ENCODE data around the gene MAPT.
"Not testable (repeated sequence)": the region's sequence is repeated elsewhere in the genome, so short reads cannot be mapped to it uniquely, and the experiment has no call there.

MAPT gene

GRCh38 chr17:45902892-45903346, 8.6 kb downstream of the MAPT start:
- DNase-seq, result no peak

- no peak for DNase-seq
Observed at GRCh38 chr17:45904866-45905265, 10.5 kb downstream of the MAPT start.

DNA sequence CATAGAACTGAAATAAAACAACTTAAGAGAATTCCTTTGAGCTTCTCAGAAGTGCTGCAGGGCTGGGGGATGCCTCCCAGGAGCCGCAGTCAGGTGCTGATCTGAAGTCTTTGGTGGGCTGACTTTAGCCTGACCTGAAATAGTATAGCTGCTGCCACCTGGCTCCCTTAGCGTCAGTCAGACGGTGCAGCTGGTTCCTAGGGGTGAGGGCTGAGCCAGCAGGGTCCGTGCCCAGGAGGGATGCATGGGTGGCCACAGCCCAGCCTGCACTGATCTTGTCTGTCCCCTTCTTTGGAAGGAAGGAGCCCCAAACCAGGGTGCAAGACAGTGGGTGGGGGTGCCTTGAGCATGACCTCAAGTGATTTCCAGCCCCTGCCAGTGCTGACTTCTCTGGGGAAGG, 11.5 kb downstream of the MAPT start:
- no peak for DNase-seq

- DNase-seq, result no peak
Observed at GRCh38 chr17:45906237-45906636, 11.9 kb downstream of the MAPT start.

DNA sequence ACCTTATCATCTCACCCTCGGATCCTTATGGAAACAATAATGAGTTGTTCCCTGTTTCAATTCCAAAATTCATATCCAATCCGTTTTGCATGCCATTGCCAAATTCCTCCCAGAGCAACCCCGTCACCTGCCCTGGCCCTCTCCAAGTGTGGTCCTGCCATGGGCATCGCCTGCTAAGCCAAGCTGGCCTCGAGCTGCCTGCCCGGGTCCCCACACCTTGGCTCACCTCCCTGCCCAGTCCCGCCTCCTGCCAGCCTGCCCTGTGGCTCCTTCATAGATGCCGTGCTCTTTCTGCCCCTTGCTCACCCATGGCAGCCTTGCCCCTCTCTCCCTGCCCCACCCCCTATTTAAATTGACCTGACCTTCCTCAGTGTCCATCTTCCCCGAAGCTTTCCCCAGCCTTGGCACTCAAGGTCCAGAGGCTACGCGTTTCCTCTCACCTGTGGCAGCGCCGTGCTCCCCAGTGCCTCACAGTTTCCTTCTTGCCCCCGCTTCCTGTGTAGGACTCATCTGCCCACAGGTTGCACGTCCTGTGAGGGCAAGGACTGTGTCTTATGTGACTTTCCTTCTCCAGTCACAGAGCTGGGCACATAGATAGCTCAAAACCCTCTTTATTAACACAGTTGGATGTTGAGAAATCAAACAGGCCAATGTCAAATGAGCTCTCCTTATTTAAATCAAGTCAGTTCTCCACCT, 12.7 kb downstream of the MAPT start:
- no peak for DNase-seq

DNA sequence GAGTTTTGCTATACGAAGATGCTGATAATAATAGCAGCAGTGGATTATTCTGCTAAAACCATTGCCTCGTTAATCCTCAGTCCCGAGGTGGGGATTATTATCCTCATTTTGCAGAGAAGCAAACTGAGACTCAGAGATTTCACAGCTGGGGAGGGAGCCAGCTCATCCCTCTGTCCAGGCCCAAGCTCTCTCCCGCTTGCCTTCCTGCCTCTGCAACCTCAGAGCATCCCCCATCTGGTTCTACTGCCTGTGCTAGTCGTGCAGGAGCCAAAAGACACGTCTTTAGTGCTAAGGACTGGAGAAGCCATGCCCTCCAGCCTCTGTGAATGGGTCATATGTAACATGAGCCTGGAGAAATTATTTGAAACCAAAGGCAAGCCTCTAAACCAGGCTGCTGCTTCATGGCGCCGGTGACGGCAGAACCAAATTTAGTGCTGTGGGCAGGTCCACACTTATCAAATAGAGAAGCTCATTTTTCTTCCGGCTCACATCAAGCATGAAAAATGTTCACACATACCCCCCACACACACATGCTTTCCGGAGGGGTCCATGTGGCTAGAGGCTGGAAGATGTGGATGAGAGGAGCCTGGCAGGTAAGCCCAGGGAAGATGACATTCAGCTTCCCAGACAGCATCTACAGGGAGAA, 13.5 kb downstream of the MAPT start:
- DNase-seq, result no peak

DNA sequence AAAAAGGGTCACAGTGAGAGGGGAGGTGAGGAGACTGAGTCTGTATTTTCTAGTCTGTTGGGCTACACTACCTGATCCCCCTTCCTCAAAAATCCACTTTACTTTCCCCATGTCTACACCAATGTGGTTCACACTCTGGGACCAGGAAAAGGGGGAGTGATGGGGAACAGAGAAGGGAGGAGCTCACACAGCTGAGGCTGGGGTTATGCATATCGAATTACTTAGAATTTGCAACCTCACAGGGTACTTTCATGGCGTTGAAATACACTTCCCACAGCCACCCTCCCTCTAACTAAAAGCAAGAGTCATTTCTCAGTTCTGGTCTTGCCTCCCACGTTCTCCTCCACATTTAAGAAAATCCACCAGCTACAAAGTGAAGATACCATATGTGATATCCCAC, 14.1 kb downstream of the MAPT start:
- no peak for DNase-seq

GRCh38 chr17:45908935-45909334, 14.6 kb downstream of the MAPT start:
- no peak for DNase-seq

- DNase-seq, result no peak
Observed at GRCh38 chr17:45910667-45911066, 16.3 kb downstream of the MAPT start.

DNA sequence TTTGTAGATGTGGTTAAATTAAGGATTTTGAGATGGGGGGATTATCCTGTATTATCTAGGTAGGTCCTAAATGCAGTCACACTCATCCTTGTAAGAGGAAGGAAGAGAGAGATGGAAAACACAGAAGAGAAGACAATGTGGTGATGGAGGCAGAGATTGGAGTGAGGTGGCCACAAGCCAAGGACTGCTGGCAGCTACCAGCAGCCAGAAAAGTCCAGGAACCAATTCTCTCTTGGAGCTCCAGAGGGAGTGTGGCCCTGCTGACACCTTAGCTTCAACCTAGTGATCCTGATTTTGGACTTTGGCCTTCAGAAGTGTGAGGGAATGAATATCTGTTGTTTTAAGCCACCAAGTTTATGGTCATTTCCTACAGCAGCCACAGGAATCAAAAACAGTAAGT, 18.0 kb downstream of the MAPT start:
- DNase-seq, result no peak

- DNase-seq, result not testable (repeated sequence)
Observed at GRCh38 chr17:45913030-45913429, 18.7 kb downstream of the MAPT start.

DNA sequence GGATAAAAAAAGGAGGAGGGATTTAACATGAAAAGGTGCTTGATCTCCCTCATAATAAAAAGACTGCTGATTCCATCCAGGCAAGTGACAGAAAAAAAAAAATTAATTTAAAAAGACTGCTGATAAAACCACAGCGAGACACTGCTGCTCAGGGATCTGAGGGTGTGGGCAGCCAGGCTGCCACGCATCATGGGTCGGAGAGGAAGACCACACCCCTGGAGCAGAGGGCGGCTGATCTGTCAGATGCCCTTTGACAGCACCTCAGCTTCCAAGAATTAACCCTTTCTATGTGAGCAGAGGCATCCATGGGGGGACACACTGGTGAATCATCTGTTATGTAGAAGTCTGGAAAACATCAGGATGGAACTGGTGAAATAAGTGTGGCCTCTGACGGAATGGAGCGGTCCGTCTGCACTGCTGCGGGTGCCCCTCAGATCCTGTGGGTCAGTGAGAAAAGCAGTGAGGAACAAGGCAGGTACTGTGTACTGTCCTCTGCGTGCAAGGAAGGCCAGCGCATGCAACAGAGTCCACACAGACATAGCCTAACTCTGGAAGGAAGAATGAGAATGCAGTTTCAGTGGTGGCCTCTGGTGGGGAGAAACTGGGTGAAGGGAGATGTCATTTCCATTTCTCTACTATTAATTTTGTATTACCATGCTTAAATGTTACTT, 19.8 kb downstream of the MAPT start:
- DNase-seq, result no peak

DNA sequence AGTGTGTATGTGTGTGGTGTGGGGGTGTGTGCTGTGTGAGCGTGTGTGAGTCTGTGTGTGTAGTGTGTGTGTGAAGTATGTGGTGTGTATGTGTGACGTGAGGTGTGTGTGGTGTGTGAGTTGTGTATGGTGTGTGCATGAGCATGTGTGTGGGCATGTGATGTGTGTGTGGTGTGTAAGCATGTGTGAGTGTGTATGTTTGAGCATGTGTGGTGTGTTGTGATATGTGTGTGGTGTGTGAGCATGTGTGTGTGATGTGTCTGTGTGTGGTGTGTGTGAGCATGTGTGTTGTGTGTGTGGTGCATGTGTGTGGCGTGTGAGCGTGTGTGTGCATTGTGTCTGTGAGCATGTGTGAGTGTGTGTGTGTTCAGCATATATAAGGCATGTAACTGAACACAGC, 20.9 kb downstream of the MAPT start:
- DNase-seq, result no peak

GRCh38 chr17:45917081-45917480, 22.7 kb downstream of the MAPT start:
- DNase-seq, result no peak

- DNase-seq, result no peak
Observed at GRCh38 chr17:45918241-45918745, 23.9 kb downstream of the MAPT start.

DNA sequence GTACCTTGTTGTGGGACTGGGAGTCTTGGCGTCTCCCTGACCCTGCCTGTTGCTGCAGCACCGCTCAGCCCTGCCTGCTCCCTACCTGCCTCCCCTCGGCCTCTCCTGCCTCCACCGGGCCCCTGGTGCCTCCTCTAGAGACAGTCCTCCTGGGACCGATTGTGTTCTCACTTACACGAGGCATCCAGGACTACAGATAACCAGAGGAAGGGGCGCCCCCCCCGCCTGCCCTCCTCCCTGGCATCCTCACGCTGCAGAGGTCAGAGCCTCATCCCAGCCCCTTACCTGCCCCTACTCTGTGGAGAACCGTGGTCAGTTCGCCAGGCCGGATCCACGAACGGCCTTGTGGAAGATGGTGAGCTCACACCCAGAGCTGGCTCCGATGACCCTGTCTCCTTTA, 24.8 kb downstream of the MAPT start:
- DNase-seq, result no peak

DNA sequence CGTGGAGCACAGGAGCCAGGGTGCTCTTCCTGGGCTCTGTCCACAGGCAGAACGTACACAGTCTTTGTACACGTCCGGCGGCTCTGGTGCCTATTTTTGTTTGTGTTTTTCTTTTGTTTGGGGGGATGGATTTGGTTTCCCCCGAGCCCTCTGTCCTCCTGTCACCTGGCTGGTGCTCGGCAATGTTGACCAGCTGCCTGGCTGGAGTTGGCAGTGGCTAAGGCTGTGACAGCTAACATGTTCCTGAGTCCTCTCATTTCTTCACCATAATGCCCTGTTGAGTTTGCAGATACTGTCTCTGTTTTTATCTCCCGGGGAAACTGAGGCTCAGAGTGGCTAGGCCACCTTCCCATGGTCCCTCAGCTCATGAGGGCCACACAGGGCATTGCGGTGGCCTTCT, 25.7 kb downstream of the MAPT start:
- DNase-seq, result no peak

- no peak for DNase-seq
Observed at GRCh38 chr17:45923511-45924268, 29.3 kb downstream of the MAPT start.

DNA sequence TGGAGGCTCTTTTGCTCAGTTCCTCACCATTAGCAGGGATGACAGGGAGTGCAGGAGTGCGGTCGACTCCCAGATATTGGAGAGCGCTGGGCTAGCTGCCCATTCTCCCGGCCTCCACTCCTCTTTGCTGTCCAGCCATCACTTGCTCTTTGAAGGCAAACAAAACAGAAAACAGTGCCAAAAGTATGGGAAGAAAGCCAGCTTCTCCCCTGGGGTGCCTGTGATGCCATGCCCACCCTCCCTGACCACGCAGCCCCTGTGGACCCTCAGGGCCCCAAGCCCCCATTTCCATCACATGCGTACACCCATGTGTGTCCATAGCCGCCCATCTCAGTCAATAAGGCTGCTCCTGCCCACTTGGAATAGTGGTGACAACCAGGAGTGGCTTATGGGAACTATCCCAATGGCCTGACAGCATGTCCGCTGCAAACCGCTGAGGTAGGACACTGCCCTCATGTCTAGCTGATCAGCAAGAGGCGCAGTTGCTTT, 30.0 kb downstream of the MAPT start:
- DNase-seq, result no peak

GRCh38 chr17:45925311-45925710, 31.0 kb downstream of the MAPT start:
- DNase-seq, result no peak

DNA sequence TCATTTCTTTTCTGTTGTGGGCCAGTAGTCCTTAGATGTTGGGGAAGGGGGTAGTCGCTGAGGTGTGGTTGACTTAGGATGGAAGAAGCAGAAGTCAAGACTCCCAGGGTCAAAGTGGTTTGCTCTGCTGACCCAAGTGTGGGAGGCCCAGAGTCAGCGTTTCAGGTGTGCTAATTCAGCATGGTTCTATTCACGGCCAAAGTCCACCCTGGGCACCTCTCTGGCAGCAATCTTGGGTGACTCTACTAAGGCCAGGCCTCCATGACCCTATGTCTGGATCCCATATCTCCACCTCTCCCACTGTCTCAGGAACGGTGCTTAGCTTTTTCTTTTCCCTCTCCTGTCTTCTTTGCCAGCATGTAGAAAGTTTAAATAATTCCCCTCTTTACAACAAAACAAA, 32.9 kb downstream of the MAPT start:
- DNase-seq, result no peak

DNA sequence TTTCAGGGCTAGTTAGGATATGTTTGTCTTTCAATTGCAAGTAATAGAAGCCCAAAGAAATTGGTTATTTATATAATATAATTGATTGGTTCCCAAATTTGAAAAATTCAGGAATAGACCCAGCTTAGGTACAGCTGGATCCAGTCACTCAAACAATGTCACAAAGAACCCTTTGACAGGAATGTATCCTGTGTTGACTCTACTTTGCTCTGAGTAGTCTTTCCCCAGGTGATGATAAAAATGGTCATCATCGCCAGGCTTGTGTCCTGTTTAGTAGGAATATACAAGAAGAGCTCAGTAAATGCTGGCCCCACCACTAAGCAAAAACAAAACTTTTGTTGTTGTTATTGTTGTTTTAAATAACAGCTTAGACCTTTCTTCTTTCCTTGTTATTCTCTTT, 35.0 kb downstream of the MAPT start:
- no peak for DNase-seq

DNA sequence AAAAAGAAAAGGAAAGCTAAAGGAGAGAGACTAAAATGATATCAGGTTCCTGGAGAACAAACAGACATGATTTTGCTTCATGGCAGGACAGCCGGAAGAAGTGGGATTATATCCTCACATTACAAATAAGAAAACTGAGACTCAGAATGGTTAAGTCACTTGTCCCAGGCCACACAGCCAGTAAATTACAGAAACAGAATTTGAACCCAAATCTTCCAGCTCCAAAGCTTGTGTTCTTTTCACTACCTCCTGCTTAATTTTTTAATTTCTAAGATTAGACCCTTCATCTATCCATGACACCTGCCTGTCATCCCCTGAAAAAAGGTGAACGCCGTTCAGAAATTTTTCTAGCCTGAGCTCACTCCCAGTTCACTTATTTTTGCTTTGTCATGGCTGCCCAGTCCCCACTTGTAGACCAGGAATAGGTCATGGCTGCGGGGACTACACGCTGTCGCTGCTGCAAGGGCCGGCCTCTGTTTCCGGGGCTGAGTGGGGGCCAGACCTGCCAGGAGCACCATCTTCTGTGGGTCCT, 36.1 kb downstream of the MAPT start:
- no peak for DNase-seq
